ENCODE results near the gene ZBTB40.

ZBTB40 gene

DNA sequence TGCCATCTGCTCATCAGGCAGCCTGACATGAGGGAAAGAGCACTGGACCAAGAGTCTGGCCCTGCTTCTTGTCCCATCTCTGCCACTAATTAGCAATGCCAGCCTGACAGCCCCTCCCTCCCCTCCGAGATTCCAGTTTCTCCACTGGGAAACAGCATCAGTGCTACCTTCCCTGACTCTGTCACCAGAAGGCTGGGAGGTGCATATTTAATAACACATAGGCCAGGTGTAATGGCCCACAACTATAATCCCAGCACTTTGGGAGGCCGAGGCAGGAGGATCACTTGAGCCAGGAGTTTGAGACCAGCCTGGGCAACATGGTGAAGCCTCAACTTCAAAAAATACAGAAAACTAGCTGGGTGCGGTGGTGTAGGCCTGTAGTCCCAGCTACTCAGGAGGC is 41.2 kb upstream of the ZBTB40 start:
- Histone ChIP-seq H3K9me2 (replicated peaks; ENCODE audit: insufficient read depth, low read length) (no peaks in the 10 kb centered on the region), H3K36me3 (replicated peaks; ENCODE audit: insufficient read depth, low read length) (no peaks in the 10 kb centered on the region), H3K4me2 (ENCODE audit: low read depth, low read length) (no peak overlapping the region), H3K4me3 (ENCODE audit: low read length) (no peak overlapping the region), H3K27me3 (replicated peaks; ENCODE audit: insufficient read depth, low read length) (peaks cover 72% of the 10 kb centered on the region), H3K4me1 (ENCODE audit: low read length) (no peaks in the 10 kb centered on the region), H4K20me1 (ENCODE audit: insufficient read depth, low read length) (no peaks in the 10 kb centered on the region), H3K79me2 (ENCODE audit: low read length) (no peaks in the 10 kb centered on the region), H3K27ac (ENCODE audit: low read length) (no peak overlapping the region), H3K9me3 (replicated peaks; ENCODE audit: insufficient read depth, low read length) (no peaks in the 10 kb centered on the region), H3K9ac (ENCODE audit: low read length) (no peak overlapping the region), H2AFZ (ENCODE audit: low read length) (no peak overlapping the region), H3F3A (ENCODE audit: insufficient read depth, low read length) (no peaks in the 10 kb centered on the region)
- DNase-seq = no peak
- no peak for TF ChIP-seq EZH2 (optimal IDR thresholded peaks at IDR 0.05; ENCODE audit: low read depth, low read length)
- no peak for TF ChIP-seq EZH2phosphoT487 (IDR thresholded peaks at IDR 0.05; ENCODE audit: low read length)

DNA sequence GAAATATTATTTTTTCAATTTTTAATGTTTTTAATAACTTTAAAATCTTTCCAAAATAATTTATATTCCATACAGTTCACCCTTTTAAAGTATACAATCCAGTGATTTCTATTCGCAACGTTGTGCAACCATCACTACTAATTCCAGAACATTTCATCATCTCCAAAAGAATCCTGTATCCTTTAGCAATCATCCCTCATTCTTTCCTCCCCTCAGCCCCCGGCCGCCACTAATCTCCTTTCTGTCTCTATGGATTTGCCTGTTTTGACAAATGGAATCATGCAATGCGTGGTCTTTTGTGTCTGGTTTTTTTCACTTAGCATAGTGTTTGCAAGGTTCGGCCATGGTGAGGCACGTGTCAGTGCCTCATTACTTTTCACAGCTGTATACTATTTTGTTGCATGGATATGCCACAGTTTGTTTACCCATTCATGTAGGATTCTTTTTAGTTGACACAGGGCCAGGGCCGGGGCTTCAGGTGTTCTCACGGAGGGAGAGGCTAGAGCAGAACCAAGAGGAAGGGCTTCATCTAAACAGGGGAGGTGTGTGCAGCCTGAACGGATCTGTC is 40.6 kb upstream of the ZBTB40 start:
- H3K27ac ChIP-seq (ENCODE audit: low read length) = no peak overlapping the region
- no peaks in the 10 kb centered on the region for H3K4me1 ChIP-seq (ENCODE audit: low read length)
- no peaks in the 10 kb centered on the region for H3K79me2 ChIP-seq (ENCODE audit: low read length)
- no peak overlapping the region for H2AFZ ChIP-seq (ENCODE audit: low read length)
- no peak overlapping the region for H3K9ac ChIP-seq (ENCODE audit: low read length)
- H4K20me1 ChIP-seq (ENCODE audit: insufficient read depth, low read length) = no peaks in the 10 kb centered on the region
- H3K9me3 ChIP-seq (replicated peaks; ENCODE audit: insufficient read depth, low read length) = no peaks in the 10 kb centered on the region
- H3F3A ChIP-seq (ENCODE audit: insufficient read depth, low read length) = no peaks in the 10 kb centered on the region
- peaks cover 66% of the 10 kb centered on the region for H3K27me3 ChIP-seq (replicated peaks; ENCODE audit: insufficient read depth, low read length)
- H3K9me2 ChIP-seq (replicated peaks; ENCODE audit: insufficient read depth, low read length) = no peaks in the 10 kb centered on the region
- TF ChIP-seq, protein P1, sequence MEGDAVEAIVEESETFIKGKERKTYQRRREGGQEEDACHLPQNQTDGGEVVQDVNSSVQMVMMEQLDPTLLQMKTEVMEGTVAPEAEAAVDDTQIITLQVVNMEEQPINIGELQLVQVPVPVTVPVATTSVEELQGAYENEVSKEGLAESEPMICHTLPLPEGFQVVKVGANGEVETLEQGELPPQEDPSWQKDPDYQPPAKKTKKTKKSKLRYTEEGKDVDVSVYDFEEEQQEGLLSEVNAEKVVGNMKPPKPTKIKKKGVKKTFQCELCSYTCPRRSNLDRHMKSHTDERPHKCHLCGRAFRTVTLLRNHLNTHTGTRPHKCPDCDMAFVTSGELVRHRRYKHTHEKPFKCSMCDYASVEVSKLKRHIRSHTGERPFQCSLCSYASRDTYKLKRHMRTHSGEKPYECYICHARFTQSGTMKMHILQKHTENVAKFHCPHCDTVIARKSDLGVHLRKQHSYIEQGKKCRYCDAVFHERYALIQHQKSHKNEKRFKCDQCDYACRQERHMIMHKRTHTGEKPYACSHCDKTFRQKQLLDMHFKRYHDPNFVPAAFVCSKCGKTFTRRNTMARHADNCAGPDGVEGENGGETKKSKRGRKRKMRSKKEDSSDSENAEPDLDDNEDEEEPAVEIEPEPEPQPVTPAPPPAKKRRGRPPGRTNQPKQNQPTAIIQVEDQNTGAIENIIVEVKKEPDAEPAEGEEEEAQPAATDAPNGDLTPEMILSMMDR (IDR thresholded peaks at IDR 0.05; ENCODE audit: low read length) = no peak
- no peak for TF ChIP-seq EZH2phosphoT487 (IDR thresholded peaks at IDR 0.05; ENCODE audit: low read length)
- TF ChIP-seq EZH2 (optimal IDR thresholded peaks at IDR 0.05; ENCODE audit: low read depth, low read length) = no peak
- no peak overlapping the region for H3K4me3 ChIP-seq (ENCODE audit: low read length)
- DNase-seq = no peak
- no peaks in the 10 kb centered on the region for H3K36me3 ChIP-seq (replicated peaks; ENCODE audit: insufficient read depth, low read length)
- no peak overlapping the region for H3K4me2 ChIP-seq (ENCODE audit: low read depth, low read length)

DNA sequence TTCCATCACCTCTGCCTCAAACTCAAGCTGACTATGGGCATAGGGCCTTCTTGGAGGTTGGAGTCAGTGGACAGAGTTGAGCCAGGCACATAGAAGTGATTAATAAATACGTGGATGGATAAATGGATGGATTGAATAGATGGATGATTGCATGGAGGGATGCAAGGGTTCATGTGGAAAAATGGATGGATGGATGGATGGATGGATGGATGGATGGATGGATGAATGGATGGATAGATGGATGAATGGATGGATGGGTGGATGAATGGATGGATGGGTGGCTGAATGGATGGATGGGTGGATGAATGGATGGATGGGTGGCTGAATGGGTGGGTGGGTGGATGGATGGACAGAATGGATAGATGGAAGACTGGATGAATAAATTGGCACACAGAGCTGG is 40.1 kb upstream of the ZBTB40 start:
- no peak overlapping the region for H3K9ac ChIP-seq (ENCODE audit: low read length)
- H3K4me1 ChIP-seq (ENCODE audit: low read length) = no peaks in the 10 kb centered on the region
- H3K36me3 ChIP-seq (replicated peaks; ENCODE audit: insufficient read depth, low read length) = no peaks in the 10 kb centered on the region
- H3K79me2 ChIP-seq (ENCODE audit: low read length) = no peaks in the 10 kb centered on the region
- no peak for DNase-seq
- H3K4me2 ChIP-seq (ENCODE audit: low read depth, low read length) = no peak overlapping the region
- TF ChIP-seq, protein P1 (IDR thresholded peaks at IDR 0.05; ENCODE audit: low read length) = no peak
- TF ChIP-seq EZH2phosphoT487 (IDR thresholded peaks at IDR 0.05; ENCODE audit: low read length) (no peak), EZH2 (optimal IDR thresholded peaks at IDR 0.05; ENCODE audit: low read depth, low read length) (no peak)
- H3F3A ChIP-seq (ENCODE audit: insufficient read depth, low read length) = no peaks in the 10 kb centered on the region
- no peaks in the 10 kb centered on the region for H3K9me2 ChIP-seq (replicated peaks; ENCODE audit: insufficient read depth, low read length)
- H3K9me3 ChIP-seq (replicated peaks; ENCODE audit: insufficient read depth, low read length) = no peaks in the 10 kb centered on the region
- H3K27me3 ChIP-seq (replicated peaks; ENCODE audit: insufficient read depth, low read length) = peaks cover 60% of the 10 kb centered on the region
- H4K20me1 ChIP-seq (ENCODE audit: insufficient read depth, low read length) = no peaks in the 10 kb centered on the region
- no peak overlapping the region for H3K4me3 ChIP-seq (ENCODE audit: low read length)
- H2AFZ ChIP-seq (ENCODE audit: low read length) = no peak overlapping the region
- H3K27ac ChIP-seq (ENCODE audit: low read length) = no peak overlapping the region

DNA sequence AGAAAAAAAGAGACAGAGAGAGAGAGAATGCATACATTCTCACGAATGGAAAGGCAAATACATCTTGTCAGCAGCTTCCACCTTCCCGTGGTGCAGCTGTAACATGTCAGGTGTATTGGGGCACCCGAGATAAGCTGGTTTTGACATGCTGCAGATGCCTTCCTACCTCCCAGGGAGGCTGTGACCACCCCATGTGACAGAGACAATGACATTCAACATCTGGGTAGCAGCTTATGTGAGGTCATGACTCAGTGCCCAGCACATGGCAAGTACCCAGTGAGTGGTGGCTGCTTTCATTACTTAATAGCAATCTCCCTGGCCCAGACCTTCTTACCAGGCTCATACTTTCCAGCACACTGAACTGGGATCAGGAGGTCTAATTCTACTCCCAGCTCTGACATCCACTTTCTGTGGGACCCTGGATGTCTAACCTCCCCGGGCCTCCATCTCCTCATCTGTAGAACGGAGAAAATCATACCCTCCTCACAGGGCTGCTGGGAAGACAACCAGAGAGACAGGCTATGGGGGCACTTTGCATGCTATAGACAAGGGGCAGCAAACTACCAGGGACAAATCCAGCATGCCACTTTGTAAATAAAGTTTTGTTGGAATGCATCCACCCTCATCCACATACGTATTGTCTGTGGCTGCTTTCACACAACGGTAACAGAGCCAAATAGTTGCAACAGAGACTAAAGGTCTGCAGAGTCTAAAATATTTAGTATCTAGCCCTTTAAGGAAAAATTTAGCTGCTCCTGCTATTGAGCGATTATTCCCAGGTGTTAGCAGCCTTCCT is 38.5 kb upstream of the ZBTB40 start:
- Histone ChIP-seq H3K27ac (ENCODE audit: low read length) (no peak overlapping the region), H3K4me2 (ENCODE audit: low read depth, low read length) (no peak overlapping the region), H3K9me3 (replicated peaks; ENCODE audit: insufficient read depth, low read length) (no peaks in the 10 kb centered on the region)

More for the DNA sequence above, 38.5 kb upstream of the ZBTB40 start:
- no peak for DNase-seq
- H4K20me1 ChIP-seq (ENCODE audit: insufficient read depth, low read length) = no peaks in the 10 kb centered on the region
- no peak overlapping the region for H2AFZ ChIP-seq (ENCODE audit: low read length)
- peaks cover 51% of the 10 kb centered on the region for H3K27me3 ChIP-seq (replicated peaks; ENCODE audit: insufficient read depth, low read length)
- TF ChIP-seq EZH2 (optimal IDR thresholded peaks at IDR 0.05; ENCODE audit: low read depth, low read length) = no peak
- H3K4me1 ChIP-seq (ENCODE audit: low read length) = peaks cover 2% of the 10 kb centered on the region
- no peak overlapping the region for H3K9ac ChIP-seq (ENCODE audit: low read length)
- H3K36me3 ChIP-seq (replicated peaks; ENCODE audit: insufficient read depth, low read length) = no peaks in the 10 kb centered on the region
- H3K4me3 ChIP-seq (ENCODE audit: low read length) = no peak overlapping the region
- no peaks in the 10 kb centered on the region for H3K9me2 ChIP-seq (replicated peaks; ENCODE audit: insufficient read depth, low read length)
- no peaks in the 10 kb centered on the region for H3F3A ChIP-seq (ENCODE audit: insufficient read depth, low read length)
- no peaks in the 10 kb centered on the region for H3K79me2 ChIP-seq (ENCODE audit: low read length)
